Hepatocyte (in vitro differentiated cells): Measurements from ENCODE around the gene LPP.

Source experiments
- CTCF ChIP-seq: fragments of 200-600 bp; sonication (generic); IDR thresholded peaks from 2 replicates; pipeline ENCODE4 v1.5.1; 2016; ENCODE audit warnings: antibody characterized with exemption, mild to moderate bottlenecking; ENCODE audit not compliant: poor library complexity
- EZH2 ChIP-seq: fragments of 200-600 bp; sonication (generic); IDR thresholded peaks from 2 replicates; pipeline ENCODE4 v1.6.1; 2016; ENCODE audit warnings: antibody characterized with exemption, mild to moderate bottlenecking, borderline replicate concordance

- TF ChIP-seq CTCF: no peak
- no peak for TF ChIP-seq EZH2
Observed at GRCh38 chr3:188209034-188209433, 55.1 kb downstream of the LPP start.
